ENCODE data around the gene DCLRE1A.
"Not testable (repeated sequence)": the region's sequence is repeated elsewhere in the genome, so short reads cannot be mapped to it uniquely, and the experiment has no call there.

DCLRE1A gene

GRCh38 chr10:113846036-113846435 lies 7.8 kb downstream of the DCLRE1A start:
- no peak for TF ChIP-seq ZNF274 (IDR thresholded peaks at IDR 0.05; ENCODE audit: low read depth, low read length)

DNA sequence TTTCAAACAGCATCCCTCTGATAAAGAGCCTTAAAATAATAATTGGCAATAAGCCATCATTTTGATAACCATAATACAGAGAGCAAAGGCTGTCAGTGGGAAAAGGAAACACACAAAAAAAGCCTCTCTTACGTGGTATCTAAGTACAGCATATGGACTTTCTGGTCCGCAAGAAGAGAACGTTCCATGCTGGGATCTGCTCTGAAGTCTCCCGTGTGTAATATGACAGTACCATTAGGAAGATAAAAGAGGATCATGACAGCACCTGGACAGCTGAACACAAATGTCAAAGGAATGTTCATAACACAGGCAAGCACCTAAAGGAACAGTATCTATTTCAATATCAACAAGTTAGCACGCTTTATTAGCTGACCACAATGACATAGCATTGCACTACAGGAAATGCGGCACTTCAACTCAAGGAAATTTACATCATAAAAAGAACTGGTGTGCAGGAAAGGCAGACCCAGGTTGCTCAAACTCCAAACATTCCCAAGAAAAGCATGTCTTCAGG lies 9.9 kb downstream of the DCLRE1A start:
- no peak for TF ChIP-seq ZNF274 (IDR thresholded peaks at IDR 0.05; ENCODE audit: low read depth, low read length)
- H3K4me3 ChIP-seq (ENCODE audit: low read length), result no peak overlapping the region

More at GRCh38 chr10:113846036-113846435, 7.8 kb downstream of the DCLRE1A start:
- H3K4me3 ChIP-seq (ENCODE audit: low read length), result no peak overlapping the region

GRCh38 chr10:113842171-113842570 lies 11.7 kb downstream of the DCLRE1A start:
- no peak overlapping the region for H3K4me3 ChIP-seq (ENCODE audit: low read length)
- TF ChIP-seq ZNF274 (IDR thresholded peaks at IDR 0.05; ENCODE audit: low read depth, low read length), result no peak

GRCh38 chr10:113828567-113828966 lies 25.3 kb downstream of the DCLRE1A start:
- H3K4me3 ChIP-seq (ENCODE audit: low read length), result not testable (repeated sequence)

DNA sequence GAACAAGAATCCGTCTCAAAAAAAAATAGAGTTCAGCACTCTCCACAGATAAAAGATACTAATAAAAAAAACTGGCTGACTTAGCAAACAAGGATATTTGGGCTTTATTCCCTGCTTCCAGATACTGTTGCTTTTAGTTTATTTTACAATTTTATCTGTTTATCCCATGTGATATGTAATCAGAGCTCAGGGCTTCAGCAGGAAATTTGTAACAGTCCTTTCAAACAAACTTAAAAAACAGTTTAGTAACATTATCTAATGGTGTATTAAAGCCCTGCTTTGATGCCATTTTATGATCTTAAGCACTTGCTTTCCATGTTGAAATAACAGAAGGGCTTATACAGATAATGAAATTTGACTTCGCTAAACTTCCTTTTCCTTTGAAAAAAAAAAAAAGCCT lies 28.1 kb downstream of the DCLRE1A start:
- no peak for TF ChIP-seq ZNF274 (IDR thresholded peaks at IDR 0.05; ENCODE audit: low read depth, low read length)
- no peak overlapping the region for H3K4me3 ChIP-seq (ENCODE audit: low read length)

GRCh38 chr10:113823389-113823788 lies 30.5 kb downstream of the DCLRE1A start:
- TF ChIP-seq ZNF274 (IDR thresholded peaks at IDR 0.05; ENCODE audit: low read depth, low read length), result no peak
- H3K4me3 ChIP-seq (ENCODE audit: low read length), result no peak overlapping the region

GRCh38 chr10:113822174-113822573 lies 31.7 kb downstream of the DCLRE1A start:
- H3K4me3 ChIP-seq (ENCODE audit: low read length), result no peak overlapping the region
- TF ChIP-seq ZNF274 (IDR thresholded peaks at IDR 0.05; ENCODE audit: low read depth, low read length), result no peak

- H3K4me3 ChIP-seq (ENCODE audit: low read length), result not testable (repeated sequence)
Observed at GRCh38 chr10:113821306-113821705, 32.6 kb downstream of the DCLRE1A start.

DNA sequence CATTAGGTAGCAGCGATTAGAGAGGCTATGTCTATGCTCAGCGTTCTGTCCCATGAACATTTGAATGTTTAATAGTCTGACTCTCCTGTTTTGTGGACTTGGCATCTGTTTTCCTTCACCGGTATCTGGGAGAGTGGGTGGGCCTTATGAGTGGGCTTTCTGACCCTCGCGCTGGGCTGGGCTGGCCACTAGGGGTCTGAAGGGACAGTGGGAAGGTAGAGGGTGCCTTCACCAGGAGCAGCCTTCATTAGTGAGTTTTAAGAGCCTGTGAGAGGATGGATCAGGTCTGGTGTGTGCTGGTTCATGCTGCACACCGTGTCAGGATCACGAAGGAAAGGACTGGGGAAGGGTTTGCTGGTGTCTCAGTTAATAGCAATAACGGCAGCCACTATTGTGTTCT lies 33.4 kb downstream of the DCLRE1A start:
- TF ChIP-seq ZNF274 (IDR thresholded peaks at IDR 0.05; ENCODE audit: low read depth, low read length), result no peak

GRCh38 chr10:113819989-113820388 lies 33.9 kb downstream of the DCLRE1A start:
- H3K4me3 ChIP-seq (ENCODE audit: low read length), result no peak overlapping the region
- no peak for TF ChIP-seq ZNF274 (IDR thresholded peaks at IDR 0.05; ENCODE audit: low read depth, low read length)

More for the DNA sequence above, 33.4 kb downstream of the DCLRE1A start:
- no peak overlapping the region for H3K4me3 ChIP-seq (ENCODE audit: low read length)

DNA sequence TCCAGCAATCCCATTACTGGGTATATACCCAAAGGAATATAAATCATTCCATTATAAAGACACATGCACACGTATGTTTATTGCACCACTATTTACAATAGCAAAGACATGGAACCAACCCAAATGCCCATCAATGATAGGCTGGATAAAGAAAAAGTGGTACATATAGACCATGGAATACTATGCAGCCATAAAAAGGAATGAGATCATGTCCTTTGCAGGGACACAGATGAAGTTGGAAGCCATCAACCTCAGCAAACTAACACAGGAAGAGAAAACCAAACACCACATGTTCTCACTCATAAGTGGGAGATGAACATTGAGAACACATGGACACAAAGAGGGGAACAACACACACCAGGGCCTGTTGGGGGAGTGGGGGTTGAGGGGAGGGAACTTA lies 39.2 kb downstream of the DCLRE1A start:
- H3K4me3 ChIP-seq (ENCODE audit: low read length), result not testable (repeated sequence)

- TF ChIP-seq ZNF274 (IDR thresholded peaks at IDR 0.05; ENCODE audit: low read depth, low read length), result no peak
- H3K4me3 ChIP-seq (ENCODE audit: low read length), result no peak overlapping the region
Observed at GRCh38 chr10:113808168-113808567, 45.7 kb downstream of the DCLRE1A start.

GRCh38 chr10:113806503-113806902 lies 47.4 kb downstream of the DCLRE1A start:
- no peak overlapping the region for H3K4me3 ChIP-seq (ENCODE audit: low read length)
- no peak for TF ChIP-seq ZNF274 (IDR thresholded peaks at IDR 0.05; ENCODE audit: low read depth, low read length)

DNA sequence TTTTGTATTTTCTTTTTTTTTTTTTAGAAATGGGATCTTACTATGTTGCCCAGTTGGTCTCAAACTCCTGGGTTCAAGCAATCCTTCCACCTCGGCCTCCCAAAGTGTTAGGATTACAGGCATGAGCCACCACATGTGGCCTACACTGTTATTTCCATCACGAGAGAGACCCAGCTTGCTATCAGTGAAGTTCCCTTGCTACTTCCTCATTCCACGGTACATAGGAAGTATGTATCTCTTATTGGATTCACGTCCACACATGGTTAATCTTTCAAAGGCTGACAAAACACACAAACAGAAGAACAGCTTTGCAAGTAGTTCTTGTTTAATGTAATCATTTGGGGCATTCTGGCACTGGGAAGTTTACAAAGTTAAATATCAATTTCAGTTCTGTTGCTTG lies 50.9 kb downstream of the DCLRE1A start:
- no peak for TF ChIP-seq ZNF274 (IDR thresholded peaks at IDR 0.05; ENCODE audit: low read depth, low read length)
- H3K4me3 ChIP-seq (ENCODE audit: low read length), result no peak overlapping the region

GRCh38 chr10:113801569-113801968 lies 52.3 kb downstream of the DCLRE1A start:
- no peak for TF ChIP-seq ZNF274 (IDR thresholded peaks at IDR 0.05; ENCODE audit: low read depth, low read length)
- no peak overlapping the region for H3K4me3 ChIP-seq (ENCODE audit: low read length)

- TF ChIP-seq ZNF274 (IDR thresholded peaks at IDR 0.05; ENCODE audit: low read depth, low read length), result no peak
- H3K4me3 ChIP-seq (ENCODE audit: low read length), result no peak overlapping the region
Observed at GRCh38 chr10:113791691-113792090, 62.2 kb downstream of the DCLRE1A start.
